Measurements from ENCODE around the gene PEMT. TPM values are rescaled to one million over a fixed set of nuclear protein-coding genes. Genes with fewer than 3 reads are reported as not detected.

The PEMT gene
- total RNA-seq, 1 experiment from 2014 or later, result 39.8 TPM

DNA sequence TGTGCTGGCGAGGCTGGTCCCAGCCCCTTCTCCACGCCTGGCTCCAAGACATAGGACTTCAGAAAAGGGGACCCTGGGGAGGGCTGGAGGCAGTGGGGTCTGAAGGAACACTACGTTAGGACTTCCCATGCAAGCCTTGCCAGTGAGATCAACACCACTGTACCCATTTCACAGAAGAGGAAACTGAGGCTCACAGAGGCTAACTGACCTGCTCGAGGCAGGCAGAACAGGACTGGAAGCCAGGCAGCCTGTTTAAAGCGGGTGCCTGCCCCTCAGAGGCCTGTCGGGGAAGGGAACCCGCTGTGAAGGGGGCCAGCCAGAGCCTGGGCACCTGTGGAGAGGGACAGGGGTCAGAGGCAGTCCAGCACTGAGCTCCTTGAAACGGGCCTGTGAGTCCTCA lies 32.3 kb downstream of the PEMT start:
- TF ChIP-seq, protein P1, sequence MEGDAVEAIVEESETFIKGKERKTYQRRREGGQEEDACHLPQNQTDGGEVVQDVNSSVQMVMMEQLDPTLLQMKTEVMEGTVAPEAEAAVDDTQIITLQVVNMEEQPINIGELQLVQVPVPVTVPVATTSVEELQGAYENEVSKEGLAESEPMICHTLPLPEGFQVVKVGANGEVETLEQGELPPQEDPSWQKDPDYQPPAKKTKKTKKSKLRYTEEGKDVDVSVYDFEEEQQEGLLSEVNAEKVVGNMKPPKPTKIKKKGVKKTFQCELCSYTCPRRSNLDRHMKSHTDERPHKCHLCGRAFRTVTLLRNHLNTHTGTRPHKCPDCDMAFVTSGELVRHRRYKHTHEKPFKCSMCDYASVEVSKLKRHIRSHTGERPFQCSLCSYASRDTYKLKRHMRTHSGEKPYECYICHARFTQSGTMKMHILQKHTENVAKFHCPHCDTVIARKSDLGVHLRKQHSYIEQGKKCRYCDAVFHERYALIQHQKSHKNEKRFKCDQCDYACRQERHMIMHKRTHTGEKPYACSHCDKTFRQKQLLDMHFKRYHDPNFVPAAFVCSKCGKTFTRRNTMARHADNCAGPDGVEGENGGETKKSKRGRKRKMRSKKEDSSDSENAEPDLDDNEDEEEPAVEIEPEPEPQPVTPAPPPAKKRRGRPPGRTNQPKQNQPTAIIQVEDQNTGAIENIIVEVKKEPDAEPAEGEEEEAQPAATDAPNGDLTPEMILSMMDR (conservative IDR thresholded peaks at IDR 0.05; ENCODE audit: low read depth, low read length), result no peak
- TF ChIP-seq EZH2 (IDR thresholded peaks at IDR 0.05; ENCODE audit: borderline replicate concordance, low read depth, low read length, poor library complexity, severe bottlenecking), result no peak
- BruUV-seq (replicated peaks), result no TSS peak
- no peaks in the 10 kb centered on the region for H3K27me3 ChIP-seq (replicated peaks; ENCODE audit: insufficient read depth, low read depth, low read length, poor library complexity)
- DNase-seq (ENCODE audit: low spot score), result no peak
- no peaks in the 10 kb centered on the region for H3K4me1 ChIP-seq (ENCODE audit: insufficient read depth, low read length, poor library complexity, severe bottlenecking)
- ChIA-PET POLR2A (ENCODE audit: low non-redundant PET) (no interaction called here), CTCF (no interaction called here)
- no peak overlapping the region for H3K4me3 ChIP-seq (ENCODE audit: low read depth, low read length, poor library complexity, severe bottlenecking)
- no peaks in the 10 kb centered on the region for H3K9me3 ChIP-seq (ENCODE audit: low read depth, low read length, poor library complexity, severe bottlenecking)
- intact Hi-C loops (cut with micrococcal nuclease; ENCODE audit: unreplicated experiment), result no loop called here
- H3K36me3 ChIP-seq (ENCODE audit: insufficient read depth, low read length, poor library complexity, severe bottlenecking), result no peaks in the 10 kb centered on the region
- H3K27ac ChIP-seq (ENCODE audit: low read depth, low read length, poor library complexity, severe bottlenecking), result no peak overlapping the region

DNA sequence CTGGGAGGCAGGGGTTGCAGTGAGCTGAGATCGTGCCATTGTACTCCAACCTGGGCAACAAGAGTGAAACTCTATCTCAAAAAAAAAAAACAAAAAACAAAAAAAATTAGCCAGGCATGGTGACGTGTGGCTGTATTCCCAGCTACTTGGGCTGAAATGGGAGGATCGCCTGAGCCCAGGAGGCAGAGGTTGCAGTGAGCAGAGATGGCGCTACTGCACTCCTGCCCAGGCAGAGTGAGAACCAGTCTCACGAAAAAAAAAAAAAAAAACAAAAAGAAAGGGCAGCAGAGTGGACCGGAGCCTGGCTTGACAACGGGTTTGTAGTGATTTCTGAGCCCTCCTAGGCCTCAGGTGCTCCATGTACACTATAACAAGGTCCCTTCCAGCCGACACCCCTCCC lies 33.1 kb downstream of the PEMT start:
- H3K27ac ChIP-seq (ENCODE audit: low read depth, low read length, poor library complexity, severe bottlenecking), result no peak overlapping the region
- ChIA-PET POLR2A (ENCODE audit: low non-redundant PET) (no interaction called here), CTCF (no interaction called here)
- TF ChIP-seq, protein P1 (conservative IDR thresholded peaks at IDR 0.05; ENCODE audit: low read depth, low read length), result no peak
- no peak for TF ChIP-seq EZH2 (IDR thresholded peaks at IDR 0.05; ENCODE audit: borderline replicate concordance, low read depth, low read length, poor library complexity, severe bottlenecking)
- H3K4me1 ChIP-seq (ENCODE audit: insufficient read depth, low read length, poor library complexity, severe bottlenecking), result no peaks in the 10 kb centered on the region
- DNase-seq (ENCODE audit: low spot score), result no peak
- H3K27me3 ChIP-seq (replicated peaks; ENCODE audit: insufficient read depth, low read depth, low read length, poor library complexity), result no peaks in the 10 kb centered on the region
- intact Hi-C loops (cut with micrococcal nuclease; ENCODE audit: unreplicated experiment), result no loop called here
- no peak overlapping the region for H3K4me3 ChIP-seq (ENCODE audit: low read depth, low read length, poor library complexity, severe bottlenecking)
- no TSS peak for BruUV-seq (replicated peaks)
- no peaks in the 10 kb centered on the region for H3K9me3 ChIP-seq (ENCODE audit: low read depth, low read length, poor library complexity, severe bottlenecking)
- no peaks in the 10 kb centered on the region for H3K36me3 ChIP-seq (ENCODE audit: insufficient read depth, low read length, poor library complexity, severe bottlenecking)

DNA sequence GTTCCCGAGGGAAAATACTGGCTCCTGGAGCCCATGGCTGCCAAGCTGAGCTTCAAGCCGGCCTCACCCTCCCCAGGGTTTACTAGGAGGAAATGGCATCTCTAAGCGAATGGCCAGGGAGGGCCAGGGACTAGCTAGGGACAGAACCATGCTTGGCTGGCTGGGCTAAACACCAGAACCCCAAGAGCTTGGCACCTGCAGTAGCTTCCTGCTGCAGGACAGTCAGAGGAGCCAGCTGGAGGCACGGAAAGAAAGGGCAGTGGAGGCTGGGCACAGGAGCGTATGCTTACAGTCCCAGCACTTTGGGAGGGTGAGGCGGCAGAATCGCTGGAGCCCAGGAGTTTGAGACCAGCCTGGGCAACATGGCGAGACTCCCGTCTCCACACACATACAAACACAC lies 33.7 kb downstream of the PEMT start:
- BruUV-seq (replicated peaks), result no TSS peak
- no peak for DNase-seq (ENCODE audit: low spot score)
- POLR2A ChIA-PET (ENCODE audit: low non-redundant PET), result no interaction called here

More for the DNA sequence above, 33.7 kb downstream of the PEMT start:
- Histone ChIP-seq H3K4me3 (ENCODE audit: low read depth, low read length, poor library complexity, severe bottlenecking) (no peak overlapping the region), H3K27me3 (replicated peaks; ENCODE audit: insufficient read depth, low read depth, low read length, poor library complexity) (no peaks in the 10 kb centered on the region), H3K27ac (ENCODE audit: low read depth, low read length, poor library complexity, severe bottlenecking) (no peak overlapping the region), H3K4me1 (ENCODE audit: insufficient read depth, low read length, poor library complexity, severe bottlenecking) (no peaks in the 10 kb centered on the region), H3K9me3 (ENCODE audit: low read depth, low read length, poor library complexity, severe bottlenecking) (no peaks in the 10 kb centered on the region), H3K36me3 (ENCODE audit: insufficient read depth, low read length, poor library complexity, severe bottlenecking) (no peaks in the 10 kb centered on the region)
- intact Hi-C loops (cut with micrococcal nuclease; ENCODE audit: unreplicated experiment), result no loop called here
- CTCF ChIA-PET, result no interaction called here
- TF ChIP-seq EZH2 (IDR thresholded peaks at IDR 0.05; ENCODE audit: borderline replicate concordance, low read depth, low read length, poor library complexity, severe bottlenecking), result no peak
- TF ChIP-seq, protein P1 (conservative IDR thresholded peaks at IDR 0.05; ENCODE audit: low read depth, low read length), result no peak

All from A673 (cell line).